NCI-H1694 (cell line): ENCODE results near the gene SLC25A45.
A peak's percentile ranks its signal among the peaks of the same experiment; 100 is the strongest.

Experiments used
- DNase-seq: peaks from one replicate; lab custom pipeline; 2025; lab: John Stamatoyannopoulos, UW

Gene SLC25A45

DNA sequence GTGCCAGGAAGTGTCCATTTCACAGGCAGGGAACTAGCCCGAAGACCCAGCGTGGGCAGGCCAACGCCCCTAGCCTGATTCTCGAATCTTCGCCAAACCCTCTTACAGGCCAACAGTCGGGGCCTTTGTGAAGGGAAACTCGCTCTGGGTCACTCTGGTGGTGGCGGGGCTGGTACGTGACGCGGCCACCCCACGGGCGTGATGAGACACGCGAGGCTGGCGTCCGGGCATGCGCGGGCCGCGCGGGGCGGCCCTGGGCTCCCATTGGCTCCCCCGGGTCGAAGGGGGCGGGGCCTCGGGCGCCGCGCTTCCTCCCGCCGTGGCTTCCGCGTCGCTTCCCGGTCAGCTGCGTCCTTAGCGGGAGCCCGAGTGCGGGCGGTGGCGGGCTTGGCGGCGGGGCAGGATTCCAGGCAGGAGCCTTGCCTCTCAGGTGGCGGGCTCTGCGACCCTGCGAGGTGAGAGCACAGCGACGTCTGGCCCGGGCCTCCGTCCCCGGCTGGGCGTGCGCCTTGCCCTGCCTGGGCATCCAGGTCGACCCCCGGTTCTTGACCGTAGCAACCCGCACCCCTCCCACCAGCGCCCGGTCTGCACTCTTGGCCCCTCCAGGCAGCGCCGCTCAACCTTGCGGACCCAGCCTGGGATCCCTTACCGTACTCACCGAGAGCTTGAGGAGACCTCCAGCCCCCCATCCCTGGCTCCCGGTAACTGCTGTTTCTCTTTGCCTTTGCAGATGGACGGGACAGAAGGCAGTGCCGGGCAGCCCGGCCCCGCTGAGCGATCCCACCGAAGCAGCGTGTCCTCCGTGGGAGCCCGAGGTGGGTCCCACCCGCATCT is 4.1 kb upstream of the SLC25A45 start, which contains the start of gene FRMD8:
TSS of gene FRMD8 (plus strand) at position 331 of the 834 bp plus-strand sequence. CDS start at position 731, 400 bp downstream.
- peak; percentile 44 for DNase-seq

DNA sequence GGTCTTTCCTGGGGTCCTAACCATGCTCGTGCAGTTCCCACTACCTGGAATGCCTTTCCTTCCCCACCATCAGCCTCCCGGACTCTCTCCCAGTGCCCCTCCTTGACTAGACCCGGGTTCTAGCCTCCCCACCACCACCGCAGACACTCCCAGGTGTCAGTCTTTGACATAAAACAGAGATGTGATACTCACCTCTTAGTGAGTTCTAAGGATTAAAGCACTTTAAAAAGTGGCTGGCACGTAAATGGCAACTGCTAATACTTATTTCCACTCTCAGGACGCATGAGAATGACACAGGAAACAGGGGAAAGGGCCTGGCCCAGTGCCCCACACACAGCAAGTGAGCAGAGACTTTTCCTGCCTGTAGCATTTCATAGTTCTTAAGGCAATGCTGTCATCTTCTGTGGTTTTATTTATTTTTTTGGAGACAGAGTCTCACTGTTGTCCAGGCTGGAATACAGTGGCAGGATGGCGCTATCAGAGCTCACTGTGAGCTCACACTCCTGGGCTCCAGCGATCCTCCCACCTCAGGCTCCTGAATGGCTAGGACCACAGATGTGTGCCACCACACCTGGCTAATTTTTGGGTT is 1.9 kb upstream of the SLC25A45 start:
- no peak for DNase-seq

DNA sequence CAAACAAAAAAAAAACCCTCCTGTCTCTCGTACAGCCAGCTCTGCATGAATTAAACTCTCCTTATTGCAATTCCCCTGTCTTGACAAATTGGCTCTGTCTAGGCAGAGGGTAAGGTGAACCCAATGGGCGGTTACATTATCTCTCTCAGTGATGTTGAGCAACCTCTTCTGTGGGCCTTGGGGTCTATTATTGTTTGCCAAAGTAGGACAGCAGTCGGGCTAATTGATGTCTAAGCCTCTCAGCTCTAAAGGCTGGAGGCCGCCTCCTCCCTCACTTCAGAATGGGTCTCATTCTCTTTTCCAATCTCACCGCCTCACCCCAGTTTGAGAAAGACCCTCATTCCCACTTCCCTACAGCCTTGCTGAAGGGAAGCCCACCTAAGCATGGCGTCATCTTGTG is 1.3 kb upstream of the SLC25A45 start:
- no peak for DNase-seq

DNA sequence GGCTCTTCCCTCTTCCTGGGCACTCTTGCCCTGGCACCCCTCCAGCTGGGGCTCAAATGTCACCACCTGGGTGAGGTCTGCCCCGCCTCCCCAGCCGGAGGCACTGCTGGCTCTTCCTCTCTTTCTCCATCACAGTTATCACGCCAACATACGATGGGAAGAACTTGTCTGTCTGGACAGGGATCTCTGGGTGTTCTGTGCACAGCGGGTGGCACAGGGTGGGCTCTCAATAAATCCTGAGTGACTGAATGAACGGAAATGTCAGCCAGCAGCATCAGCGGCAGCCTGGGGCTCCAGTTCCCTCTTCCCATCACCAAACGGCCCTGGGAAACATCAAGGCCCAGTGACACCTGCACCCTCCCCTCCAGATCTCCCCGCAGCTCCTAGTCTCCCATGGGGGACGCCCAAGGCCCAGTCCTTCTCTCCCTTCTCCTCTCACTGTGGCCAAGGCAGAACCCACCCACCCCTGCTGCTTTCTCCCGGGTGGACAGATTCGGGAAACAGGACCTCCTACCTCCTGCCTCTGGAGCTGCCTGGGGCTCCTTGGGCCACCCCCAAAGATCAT is 440 bp upstream of the SLC25A45 start:
- no peak for DNase-seq

DNA sequence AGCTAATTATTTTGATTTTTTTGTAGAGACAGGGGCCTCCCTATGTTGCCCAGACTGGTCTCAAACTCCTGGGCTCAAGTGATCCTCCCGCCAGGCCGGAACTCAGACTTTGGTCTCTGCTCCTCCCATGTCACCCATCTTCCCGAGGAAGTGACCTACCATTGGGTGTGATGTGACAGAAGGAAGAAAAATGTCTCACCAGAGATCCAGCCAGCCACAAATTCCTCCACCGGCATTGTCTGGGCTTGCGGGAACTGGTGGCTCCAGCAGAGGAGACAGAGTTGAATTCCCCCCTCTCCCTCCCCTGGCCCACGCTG is 772 bp downstream of the SLC25A45 start:
- DNase-seq: no peak

DNA sequence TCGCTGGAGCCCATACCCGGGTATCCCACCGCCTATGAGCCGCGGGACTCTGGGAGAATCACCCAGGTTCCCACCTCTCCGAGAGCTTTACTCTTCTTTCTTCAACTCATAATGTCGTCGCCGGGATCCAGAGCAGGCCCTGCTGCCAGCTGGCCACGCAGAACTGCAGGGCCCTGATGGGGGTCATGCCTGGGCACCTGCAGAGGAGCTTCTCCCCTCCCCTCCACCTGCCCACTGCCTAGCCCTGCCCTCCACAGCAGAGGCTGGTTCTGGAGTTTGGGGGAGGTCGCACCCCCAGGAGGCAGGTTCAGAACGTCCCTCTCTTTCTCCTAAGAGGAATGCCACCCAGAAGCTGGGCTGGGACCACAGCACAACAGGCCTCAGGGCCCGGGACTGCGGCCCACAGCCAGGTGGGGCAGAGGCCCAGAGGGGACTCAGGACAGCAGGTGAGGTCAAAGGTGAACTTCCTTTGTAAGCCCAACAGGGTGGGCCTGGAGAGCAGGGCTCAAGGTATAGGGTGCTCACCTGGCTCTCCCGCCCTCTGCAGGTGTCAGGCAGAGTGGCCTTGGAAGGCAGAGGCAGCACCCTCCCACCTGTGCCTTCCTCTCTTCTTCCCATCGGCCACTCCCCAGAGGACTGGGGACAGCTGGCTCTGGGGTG is 1.9 kb downstream of the SLC25A45 start:
- DNase-seq: no peak

DNA sequence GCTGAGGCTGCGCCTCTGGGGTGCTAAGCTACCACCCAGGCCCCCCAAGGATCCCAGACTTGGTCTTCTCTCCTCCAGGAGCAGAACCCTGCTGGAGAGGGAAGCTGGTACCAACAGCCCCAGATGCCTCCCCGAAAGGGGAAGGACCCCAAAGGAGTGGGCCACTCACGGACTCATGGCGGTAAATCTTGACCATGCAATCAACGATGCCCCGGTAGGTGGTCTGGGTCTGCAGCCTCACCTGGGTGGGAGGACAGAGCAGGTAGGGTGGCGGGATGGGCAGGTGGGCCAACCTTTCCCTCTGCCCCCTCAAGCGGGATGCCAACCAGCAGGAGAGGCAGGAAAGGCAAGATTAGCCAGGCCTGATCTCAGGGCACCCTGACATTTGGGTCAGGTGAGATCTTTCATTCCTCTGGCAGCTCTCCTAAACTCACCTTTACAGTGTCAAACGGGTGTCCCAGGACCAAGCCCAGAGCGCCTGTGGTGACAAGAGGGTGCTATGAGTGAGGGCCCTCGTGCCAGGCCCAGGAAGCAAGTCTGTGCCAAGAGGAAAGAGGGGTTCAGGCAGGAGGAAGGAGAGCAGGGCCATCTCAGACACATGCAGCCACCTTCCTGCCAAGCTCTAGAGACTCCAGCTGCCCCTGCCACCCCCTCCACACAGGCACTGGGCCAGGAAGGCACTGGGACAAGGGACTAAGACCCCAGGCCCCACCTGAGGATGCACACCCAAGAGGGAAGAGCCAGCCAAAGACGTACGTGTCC is 2.6 kb downstream of the SLC25A45 start:
- DNase-seq: no peak

DNA sequence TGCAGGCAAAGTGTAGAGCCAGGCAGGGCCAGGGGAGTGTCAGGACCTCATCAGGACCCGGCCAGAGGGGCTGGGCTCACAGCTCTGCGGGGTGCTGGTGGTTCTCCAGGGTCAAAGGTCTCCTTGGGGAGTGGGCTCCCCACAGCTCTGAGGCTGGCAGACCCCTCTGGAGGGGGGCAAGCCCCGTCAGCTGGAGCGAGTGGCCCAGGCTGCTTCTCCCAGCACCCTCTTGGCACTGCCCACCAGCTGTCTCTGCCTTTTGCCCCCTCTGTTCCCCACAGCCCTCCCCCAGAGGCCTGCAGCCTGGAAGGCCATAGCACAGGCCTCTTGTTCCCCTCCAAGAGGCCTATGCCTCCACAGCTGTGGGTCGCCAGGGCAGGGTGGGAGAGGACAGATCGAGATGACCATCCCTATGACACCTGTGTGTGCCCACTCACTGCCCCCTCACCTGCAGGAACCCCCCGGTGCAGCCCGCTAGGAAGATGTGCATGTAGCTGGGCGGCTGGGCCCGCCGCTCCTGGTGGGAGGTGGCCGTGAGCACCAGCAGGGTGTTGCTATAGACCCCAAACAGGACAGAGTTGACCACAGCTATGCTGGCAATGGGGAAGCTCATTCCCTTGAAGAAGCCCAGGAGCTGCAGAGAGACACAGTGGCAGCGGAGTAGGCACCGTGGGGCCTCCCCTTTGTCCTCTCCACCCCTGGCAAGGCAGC is 3.4 kb downstream of the SLC25A45 start:
- DNase-seq: no peak

DNA sequence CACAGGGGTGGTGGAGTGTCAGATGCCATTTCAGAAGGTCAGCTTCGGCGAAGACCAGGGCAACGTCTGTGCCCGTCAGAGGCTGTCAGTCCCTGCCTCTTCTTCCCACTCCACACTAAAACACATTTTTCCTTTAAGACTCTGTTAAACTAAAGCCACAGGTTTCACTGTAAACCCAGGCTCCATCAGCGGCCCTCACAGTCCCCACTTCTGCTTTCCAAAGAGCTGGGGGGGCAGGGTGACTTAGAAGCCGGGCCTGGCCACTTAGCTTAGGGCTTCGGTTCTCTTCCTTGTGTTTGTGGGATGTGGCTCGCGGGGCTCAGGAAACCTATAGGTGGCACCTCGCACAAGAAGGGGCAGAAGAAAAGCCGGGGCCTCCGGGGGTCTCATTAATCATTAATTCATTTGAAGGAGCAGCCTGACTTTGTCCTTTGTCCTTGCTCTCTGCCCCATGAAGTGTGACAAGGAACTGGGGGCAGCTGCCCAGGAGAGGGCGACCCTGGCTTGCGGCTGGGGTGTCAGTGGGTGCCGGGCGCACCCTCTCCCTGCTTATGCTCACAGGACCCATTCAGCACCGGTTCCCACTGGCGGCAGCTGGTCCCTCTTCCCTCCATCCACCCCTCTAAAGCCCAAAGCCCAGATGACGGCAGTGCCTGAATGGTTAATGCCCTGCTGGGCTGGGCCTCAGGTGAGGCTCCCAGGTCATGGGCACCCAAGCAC is 4.1 kb downstream of the SLC25A45 start:
- no peak for DNase-seq

DNA sequence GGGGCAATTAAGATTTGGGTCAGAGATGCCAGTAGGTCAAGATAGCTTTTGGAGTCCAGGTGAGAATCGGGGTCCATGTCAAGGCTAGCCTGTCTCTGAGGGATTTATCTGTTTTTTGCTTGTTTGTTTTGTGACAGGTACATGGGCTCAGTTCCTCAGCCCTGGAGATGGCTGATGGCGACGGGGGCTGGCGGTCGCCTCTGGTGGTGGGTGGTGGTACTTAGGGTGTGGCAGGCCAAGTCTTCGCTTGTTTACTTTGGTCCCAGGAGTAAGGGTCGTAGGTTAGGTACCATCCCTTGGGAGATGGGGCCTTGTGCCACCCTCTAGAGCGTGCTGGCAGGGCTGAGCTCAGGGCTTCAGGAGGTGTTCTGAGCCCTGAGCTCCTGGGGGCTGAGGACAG is 4.7 kb downstream of the SLC25A45 start:
- DNase-seq: no peak

DNA sequence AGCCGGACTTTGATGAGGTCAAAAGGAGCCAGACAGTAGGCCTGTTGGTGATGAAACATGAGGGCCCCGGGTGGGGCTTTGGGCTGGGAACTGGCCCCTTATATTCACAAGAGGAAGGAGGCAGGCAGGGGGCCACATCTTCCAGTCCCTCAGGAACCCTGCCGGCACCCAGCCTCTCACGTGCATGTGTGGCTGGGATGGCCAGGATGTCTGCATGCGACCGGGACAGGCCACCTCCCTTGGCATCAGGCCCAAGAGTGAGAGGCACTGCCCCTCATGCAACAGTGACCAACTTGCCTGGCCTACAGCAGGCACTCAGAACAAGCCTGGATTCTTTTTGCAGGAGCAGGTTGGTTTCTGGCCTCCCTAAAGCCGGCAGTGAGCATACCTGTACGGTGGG is 5.4 kb downstream of the SLC25A45 start:
- DNase-seq: no peak

DNA sequence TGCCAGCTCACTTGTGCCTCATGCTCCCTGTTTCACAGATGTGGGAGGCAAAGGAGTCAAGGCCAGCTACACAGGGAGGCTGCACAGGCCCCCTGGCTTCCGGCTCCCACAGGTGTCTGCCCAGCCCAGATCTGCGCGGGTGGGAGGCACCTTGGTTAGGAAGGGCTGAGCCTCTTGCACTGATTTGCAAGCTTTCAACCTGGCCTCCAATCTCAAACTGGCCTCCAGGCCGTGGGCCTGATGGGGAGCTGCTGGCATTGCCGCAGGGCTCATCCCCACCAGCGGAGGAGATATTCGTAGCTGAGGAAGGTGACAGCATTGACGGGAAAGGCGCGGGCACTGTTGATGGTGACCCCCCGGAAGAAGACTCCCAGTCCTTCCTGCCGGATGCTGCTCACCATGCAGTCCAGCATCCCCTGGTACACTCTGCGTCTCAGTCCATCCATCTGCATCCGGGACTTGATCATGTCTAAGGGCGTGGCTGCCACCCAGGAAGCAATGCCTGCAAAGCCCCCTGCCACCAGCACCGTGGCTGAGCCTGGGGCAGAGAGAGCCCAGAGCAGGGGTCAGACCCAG is 6.2 kb downstream of the SLC25A45 start:
- no peak for DNase-seq

DNA sequence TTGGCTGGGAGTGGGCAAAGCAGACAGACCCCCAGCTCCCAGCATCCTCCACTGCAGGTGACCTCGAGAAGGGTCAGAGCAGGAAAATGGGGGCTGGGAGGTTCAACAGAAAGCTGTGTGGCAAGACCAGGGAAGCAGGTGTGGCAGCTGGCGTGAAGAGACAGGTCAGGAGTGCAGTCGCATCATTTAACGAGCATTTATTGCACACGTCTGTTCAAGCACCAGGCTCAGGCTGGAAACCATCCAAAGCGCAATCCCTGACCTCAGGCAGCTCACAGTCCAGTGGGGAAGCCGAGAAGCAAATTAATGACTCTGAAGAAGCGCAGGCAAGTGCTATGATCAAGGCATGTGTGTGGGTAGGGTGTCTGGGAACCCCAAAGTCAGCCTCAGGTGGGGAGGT is 7.4 kb downstream of the SLC25A45 start:
- DNase-seq: no peak

DNA sequence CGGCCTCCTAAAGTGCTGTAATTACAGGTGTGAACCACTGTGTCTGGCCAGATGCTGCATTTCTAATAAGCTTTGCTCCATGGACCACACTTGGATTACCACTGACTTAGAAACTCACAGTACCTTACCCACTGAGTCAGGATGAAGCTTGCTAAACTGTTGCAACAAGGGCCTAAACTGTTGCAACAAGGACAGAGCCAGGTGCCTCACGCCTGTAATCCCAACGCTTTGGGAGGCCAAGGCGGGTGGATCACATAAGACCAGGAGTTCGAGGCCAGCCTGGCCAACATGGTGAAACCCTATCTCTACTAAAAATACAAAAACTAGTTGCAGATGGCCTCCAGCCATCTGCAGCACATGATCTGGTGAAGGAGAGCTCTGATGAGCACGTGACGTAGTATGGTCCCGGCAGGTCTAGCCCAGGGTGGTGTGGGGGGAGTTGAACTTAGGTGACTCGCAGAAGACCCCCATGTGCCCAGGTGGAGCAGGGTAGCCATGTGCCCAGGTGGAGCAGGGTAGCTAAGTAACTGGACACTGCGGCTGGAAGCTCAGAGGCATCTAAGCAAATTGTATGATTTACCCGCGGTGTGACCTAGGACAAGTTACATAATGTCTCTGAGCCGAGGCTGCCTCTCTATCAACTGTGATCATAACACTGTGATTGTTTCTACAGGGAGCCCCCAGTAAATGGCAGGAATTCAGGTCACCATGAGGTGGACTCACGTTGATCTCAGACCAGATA is 8.4 kb downstream of the SLC25A45 start:
- DNase-seq: no peak

DNA sequence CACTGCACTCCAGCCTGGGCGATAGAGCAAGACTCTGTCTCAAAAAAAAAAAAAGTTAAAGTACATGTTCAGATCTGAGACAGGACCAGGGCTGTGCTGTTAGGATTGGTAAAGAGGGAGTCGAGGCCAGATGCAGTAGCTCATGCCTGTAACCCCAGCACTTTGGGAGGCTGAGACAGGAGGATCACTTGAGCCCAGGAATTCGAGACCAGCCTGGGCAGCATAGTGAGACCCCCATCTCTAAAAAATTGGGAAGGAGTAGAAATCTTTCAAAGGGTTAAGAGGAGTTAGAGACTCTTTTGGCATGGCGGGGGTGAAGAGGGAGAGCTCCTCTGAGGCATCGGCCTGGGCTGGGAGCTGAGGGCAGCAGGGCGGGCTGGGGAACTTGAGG is 11.8 kb downstream of the SLC25A45 start:
- no peak for DNase-seq

DNA sequence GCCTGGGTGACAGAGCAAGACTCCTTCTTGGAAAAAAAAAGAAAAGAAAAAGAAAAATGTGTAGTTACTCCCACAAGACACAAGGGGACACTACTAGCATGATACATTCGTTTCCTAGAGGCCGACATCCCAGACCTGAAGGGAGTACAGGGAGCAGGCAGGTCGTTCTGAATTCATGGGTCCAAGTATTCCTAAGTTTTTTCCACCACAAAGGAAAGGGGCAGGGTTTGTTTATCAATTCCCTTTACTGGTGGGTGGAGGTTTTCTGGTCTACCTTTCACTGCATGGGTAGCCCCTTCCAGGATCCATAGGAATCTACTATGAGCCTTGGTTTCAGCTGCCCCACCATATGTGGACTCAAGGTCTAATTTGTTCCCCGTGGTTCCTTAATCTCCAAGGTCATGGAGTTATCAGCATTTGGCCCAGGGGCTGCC is 16.1 kb downstream of the SLC25A45 start:
- peak; percentile 43 for DNase-seq

DNA sequence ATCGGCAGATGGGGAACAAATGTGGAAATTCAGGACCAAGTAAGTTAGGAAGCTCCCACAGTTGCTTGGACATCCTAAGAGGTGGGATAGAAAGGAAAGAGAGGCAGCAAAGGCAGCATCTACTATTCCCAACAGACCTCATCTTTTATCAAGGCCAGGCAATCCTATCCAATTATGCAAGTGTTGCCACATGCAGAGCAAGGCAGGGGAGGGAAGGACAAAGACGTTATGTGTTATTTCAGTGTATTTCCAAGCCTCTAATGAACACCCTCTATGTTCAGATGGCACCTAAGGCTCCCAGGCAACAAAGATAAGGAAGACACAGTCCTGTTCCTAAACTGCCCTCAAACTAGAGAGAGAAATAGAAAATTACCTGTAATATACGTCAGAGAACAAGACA is 18.7 kb downstream of the SLC25A45 start:
- no peak for DNase-seq

DNA sequence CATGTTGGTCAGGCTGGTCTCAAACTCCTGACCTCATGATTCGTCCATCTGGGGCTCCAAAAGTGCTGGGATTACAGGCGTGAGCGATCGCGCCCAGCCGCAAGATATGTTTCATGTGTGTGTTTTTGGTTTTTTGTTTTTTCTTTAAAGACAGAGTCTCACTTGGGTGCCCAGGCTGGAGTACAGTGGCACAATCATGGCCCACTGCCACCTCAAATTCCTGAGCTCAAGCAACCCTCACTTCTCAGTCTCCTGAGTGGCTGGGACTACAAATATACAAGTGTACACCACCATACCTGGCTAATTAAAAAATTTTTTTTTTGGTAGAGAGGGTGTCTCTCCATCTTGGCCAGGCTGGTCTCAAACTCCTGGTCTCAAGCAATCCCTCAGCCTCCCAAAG is 19.5 kb downstream of the SLC25A45 start:
- DNase-seq: no peak

DNA sequence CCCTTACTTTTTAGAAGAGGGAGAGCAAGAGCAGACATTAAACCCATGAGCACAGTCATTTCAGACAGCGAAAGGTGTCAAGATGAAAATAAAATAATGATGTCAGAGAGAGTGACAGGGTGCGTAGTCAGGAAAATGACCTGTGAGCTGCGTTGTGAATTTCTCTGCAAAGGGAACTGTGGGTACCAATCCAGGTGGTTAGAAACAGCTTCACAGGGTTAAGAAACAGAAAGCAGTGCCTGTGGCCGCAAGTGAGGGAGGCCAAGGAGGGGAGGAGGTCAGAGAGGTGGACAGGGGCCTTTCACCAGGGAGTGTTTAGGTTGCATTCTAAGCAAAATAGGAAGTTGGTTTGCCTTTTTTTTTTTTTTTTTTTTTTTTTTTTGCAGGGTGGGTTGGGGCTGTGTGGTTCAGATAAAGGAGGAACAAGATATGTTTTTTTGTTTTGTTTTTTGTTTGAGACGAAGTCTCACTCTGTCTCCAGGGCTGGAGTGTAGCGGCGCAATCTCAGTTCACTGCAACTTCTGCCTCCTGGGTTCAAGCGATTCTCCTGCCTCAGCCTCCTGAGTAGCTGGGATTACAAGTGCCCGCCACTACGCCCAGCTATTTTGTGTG is 20.0 kb downstream of the SLC25A45 start:
- no peak for DNase-seq
